Breast epithelium (tissue), 3 donors: ENCODE data around the gene COL6A1.

ENCODE experiments used
- POLR2A ChIP-seq: fragments of 450-650 bp; IDR thresholded peaks from one replicate; pipeline ENCODE4 v1.6.1; 2016; ENCODE audit warnings: antibody characterized with exemption, mild to moderate bottlenecking, moderate library complexity
- POLR2AphosphoS5 ChIP-seq, 3 donors: sonication (generic); formaldehyde crosslinking; IDR thresholded peaks; one replicate each; pipeline ENCODE4 v1.6.1; 2017; ENCODE audit warnings: antibody characterized with exemption in 3 of 3
- TF ChIP-seq, protein P1 (sequence below), 3 donors: fragments of 450-650 bp; IDR thresholded peaks; one replicate each; pipeline ENCODE4 v1.5.1; 2016 to 2017; ENCODE audit warnings: antibody characterized with exemption in 3 of 3, mild to moderate bottlenecking in 3 of 3, moderate library complexity in 3 of 3

- no peak for TF ChIP-seq POLR2AphosphoS5 (IDR thresholded peaks at IDR 0.05)
- TF ChIP-seq, protein P1, sequence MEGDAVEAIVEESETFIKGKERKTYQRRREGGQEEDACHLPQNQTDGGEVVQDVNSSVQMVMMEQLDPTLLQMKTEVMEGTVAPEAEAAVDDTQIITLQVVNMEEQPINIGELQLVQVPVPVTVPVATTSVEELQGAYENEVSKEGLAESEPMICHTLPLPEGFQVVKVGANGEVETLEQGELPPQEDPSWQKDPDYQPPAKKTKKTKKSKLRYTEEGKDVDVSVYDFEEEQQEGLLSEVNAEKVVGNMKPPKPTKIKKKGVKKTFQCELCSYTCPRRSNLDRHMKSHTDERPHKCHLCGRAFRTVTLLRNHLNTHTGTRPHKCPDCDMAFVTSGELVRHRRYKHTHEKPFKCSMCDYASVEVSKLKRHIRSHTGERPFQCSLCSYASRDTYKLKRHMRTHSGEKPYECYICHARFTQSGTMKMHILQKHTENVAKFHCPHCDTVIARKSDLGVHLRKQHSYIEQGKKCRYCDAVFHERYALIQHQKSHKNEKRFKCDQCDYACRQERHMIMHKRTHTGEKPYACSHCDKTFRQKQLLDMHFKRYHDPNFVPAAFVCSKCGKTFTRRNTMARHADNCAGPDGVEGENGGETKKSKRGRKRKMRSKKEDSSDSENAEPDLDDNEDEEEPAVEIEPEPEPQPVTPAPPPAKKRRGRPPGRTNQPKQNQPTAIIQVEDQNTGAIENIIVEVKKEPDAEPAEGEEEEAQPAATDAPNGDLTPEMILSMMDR (IDR thresholded peaks at IDR 0.05): no peak
- no peak for TF ChIP-seq POLR2A
These were observed 7.9 kb downstream of the COL6A1 start for GRCh38 chr21:45989355-45990048.
